HG02571 (cell line): ENCODE measurements around the gene SLC6A1.
"Not testable (repeated sequence)": the region's sequence is repeated elsewhere in the genome, so short reads cannot be mapped to it uniquely, and the experiment has no call there.

Experiments used
- ATAC-seq: cut with Tn5 transposase; IDR thresholded peaks from one replicate; pipeline ENCODE4 v1.9.1; 2021; ENCODE audit warnings: mild to moderate bottlenecking, moderate library complexity; ENCODE audit not compliant: unreplicated experiment

Gene SLC6A1

GRCh38 chr3:11057655-11058054, 65.1 kb downstream of the SLC6A1 start:
- no peak for ATAC-seq

GRCh38 chr3:11059090-11059798, 66.7 kb downstream of the SLC6A1 start:
- ATAC-seq = no peak

- no peak for ATAC-seq
These were observed 67.2 kb downstream of the SLC6A1 start for GRCh38 chr3:11059799-11060115.

- no peak for ATAC-seq
These were observed 68.1 kb downstream of the SLC6A1 start for GRCh38 chr3:11060500-11061251.

- ATAC-seq = not testable (repeated sequence)
These were observed 68.8 kb downstream of the SLC6A1 start for GRCh38 chr3:11061268-11061871.

GRCh38 chr3:11062704-11063103, 70.2 kb downstream of the SLC6A1 start:
- no peak for ATAC-seq

GRCh38 chr3:11071096-11071755, 78.7 kb downstream of the SLC6A1 start:
- no peak for ATAC-seq

GRCh38 chr3:11072631-11073030, 80.1 kb downstream of the SLC6A1 start:
- ATAC-seq = no peak

GRCh38 chr3:11074011-11074410, 81.5 kb downstream of the SLC6A1 start:
- no peak for ATAC-seq

GRCh38 chr3:11074451-11074850, 81.9 kb downstream of the SLC6A1 start:
- no peak for ATAC-seq

GRCh38 chr3:11075122-11075521, 82.6 kb downstream of the SLC6A1 start:
- ATAC-seq = not testable (repeated sequence)

GRCh38 chr3:11076711-11077110, 84.2 kb downstream of the SLC6A1 start:
- ATAC-seq = no peak

GRCh38 chr3:11077466-11077865, 84.9 kb downstream of the SLC6A1 start:
- ATAC-seq = no peak

- no peak for ATAC-seq
These were observed 86.4 kb downstream of the SLC6A1 start for GRCh38 chr3:11078826-11079515.

- no peak for ATAC-seq
These were observed 87.9 kb downstream of the SLC6A1 start for GRCh38 chr3:11080492-11080891.

- ATAC-seq = no peak
These were observed 91.5 kb downstream of the SLC6A1 start for GRCh38 chr3:11084098-11084497.

- ATAC-seq = no peak
These were observed 92.1 kb downstream of the SLC6A1 start for GRCh38 chr3:11084677-11085076.

- ATAC-seq = no peak
These were observed 92.7 kb downstream of the SLC6A1 start for GRCh38 chr3:11085093-11085840.

GRCh38 chr3:11086856-11087255, 94.3 kb downstream of the SLC6A1 start:
- no peak for ATAC-seq

GRCh38 chr3:11088066-11088465, 95.5 kb downstream of the SLC6A1 start:
- ATAC-seq = no peak
